ENCODE data around the gene GRAPL.
A peak's percentile ranks its signal among the peaks of the same experiment; 100 is the strongest.
"Not testable (repeated sequence)": the region's sequence is repeated elsewhere in the genome, so short reads cannot be mapped to it uniquely, and the experiment has no call there.

GRAPL gene

GRCh38 chr17:19127148-19127980 is at the start of gene GRAPL:
Gene GRAPL, plus strand, starts transcription at chr17:19127589. Its CDS starts 31 bp downstream, at chr17:19127620.
- DNase-seq (ENCODE audit: low spot score); H3K27ac ChIP-seq; POLR2A ChIA-PET (ENCODE audit: low non-redundant PET); CTCF ChIA-PET: not testable (repeated sequence)

DNA sequence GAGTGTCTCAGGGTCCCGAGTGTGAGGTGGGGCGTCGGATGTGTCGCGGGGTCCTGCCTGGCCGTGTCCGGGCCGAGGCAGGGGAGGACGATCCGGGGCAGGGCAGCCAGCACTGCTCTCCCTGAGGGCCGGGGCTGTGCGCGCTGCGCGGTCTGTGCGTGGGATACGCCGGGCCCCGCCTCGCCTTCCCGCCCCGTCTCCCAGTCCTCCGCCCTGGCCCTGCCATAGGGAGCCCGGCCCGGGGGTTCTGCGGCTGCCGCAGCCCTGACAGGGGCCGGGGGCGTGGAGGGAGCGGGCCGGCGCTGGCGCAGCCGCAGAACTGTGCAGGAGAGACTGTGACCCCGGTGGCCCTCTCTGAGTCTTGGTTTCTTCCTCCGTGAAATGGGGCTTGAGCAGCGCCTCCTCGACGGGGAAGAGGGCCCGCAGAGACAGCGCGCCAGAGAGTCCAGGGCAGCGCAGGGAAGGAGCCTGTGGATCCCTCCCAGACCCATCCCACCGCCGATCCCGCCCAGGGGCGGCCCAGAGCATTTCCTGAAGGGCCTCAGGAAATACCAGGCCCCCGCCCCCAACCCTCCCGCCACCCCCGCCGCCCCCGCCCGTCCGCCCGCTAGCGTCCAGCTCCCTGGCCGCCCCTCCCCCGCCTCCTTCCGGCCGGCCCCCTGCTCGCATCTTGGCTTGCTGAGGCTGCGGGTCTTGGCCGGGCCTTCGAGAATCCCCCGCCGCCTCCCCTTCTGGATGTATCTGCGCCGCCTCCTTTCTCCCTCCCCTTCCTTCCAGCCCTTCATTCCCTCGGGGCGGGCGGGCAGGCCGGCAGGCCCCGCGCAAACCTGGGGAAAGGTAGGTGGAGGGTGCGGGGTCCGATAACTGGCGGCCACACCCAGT is 38.3 kb upstream of the GRAPL start:
- POLR2A ChIA-PET (ENCODE audit: low non-redundant PET); H3K27ac ChIP-seq; DNase-seq (ENCODE audit: low spot score); CTCF ChIA-PET: not testable (repeated sequence)

- H3K27ac ChIP-seq; CTCF ChIA-PET; DNase-seq (ENCODE audit: low spot score); POLR2A ChIA-PET (ENCODE audit: low non-redundant PET): not testable (repeated sequence)
Measured at GRCh38 chr17:19090058-19090772, 37.2 kb upstream of the GRAPL start.

DNA sequence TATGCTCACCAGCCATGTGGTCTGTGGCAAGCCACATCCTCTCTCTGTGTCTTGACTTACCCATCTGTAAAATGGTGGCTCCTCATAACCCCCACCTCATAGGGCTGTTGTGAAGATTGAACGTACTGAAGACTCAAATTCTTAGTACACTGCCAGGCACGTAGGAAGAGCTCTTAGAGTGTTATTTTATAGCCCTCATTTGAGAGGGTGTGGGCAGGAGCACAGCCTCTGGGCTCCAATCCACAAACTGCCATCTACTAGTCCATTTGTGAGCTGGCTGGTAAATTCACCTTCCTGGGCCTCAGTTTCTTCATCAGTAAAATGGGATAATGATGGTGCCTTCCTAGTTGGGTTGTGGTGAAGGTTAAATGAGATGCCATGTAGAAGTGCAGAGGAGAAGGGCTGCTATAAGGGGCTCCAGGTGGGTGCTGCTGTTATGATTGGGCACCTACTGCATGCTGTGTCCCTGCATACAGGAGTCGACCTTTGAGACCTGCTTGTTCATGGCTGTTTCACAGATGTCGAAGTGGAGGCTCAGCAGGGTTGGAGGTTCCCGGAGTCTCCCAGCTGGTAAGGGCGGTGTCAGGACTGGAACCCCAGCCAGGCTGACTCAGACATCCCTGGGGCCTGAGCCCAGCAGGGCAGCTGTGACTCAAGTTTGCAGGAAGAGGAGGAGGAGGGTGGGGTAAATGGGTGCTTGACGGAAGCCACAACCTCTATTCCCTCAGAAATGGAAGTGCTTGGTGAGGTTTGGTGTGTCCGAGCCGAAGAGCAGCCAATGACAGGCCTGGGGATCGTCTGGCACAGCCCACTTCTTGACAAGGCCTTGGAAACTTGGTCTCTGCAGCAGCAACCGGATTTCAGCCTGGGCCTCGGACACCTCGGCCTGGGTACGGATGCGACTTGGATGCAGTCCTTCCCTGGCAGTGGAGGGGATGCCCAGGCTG is 34.4 kb upstream of the GRAPL start:
- H3K27ac ChIP-seq = peak overlapping the region; percentile 65
- POLR2A ChIA-PET (ENCODE audit: low non-redundant PET); CTCF ChIA-PET; DNase-seq (ENCODE audit: low spot score): not testable (repeated sequence)

GRCh38 chr17:19093684-19094438 is 33.5 kb upstream of the GRAPL start:
- DNase-seq (ENCODE audit: low spot score); POLR2A ChIA-PET (ENCODE audit: low non-redundant PET); CTCF ChIA-PET: not testable (repeated sequence)
- peak overlapping the region; percentile 65 for H3K27ac ChIP-seq

- DNase-seq (ENCODE audit: low spot score); CTCF ChIA-PET; H3K27ac ChIP-seq; POLR2A ChIA-PET (ENCODE audit: low non-redundant PET): not testable (repeated sequence)
Measured at GRCh38 chr17:19108517-19108916, 18.9 kb upstream of the GRAPL start.

GRCh38 chr17:19110189-19111097 is 16.9 kb upstream of the GRAPL start:
- POLR2A ChIA-PET (ENCODE audit: low non-redundant PET); DNase-seq (ENCODE audit: low spot score); CTCF ChIA-PET: not testable (repeated sequence)
- peak overlapping the region; percentile 99 for H3K27ac ChIP-seq

- H3K27ac ChIP-seq = peak overlapping the region; percentile 99
- CTCF ChIA-PET = interaction anchor here (0.6 kb wide), 1 partner anchor 1477 kb away, joined by 3 read pairs; no protein-coding TSS in a partner anchor
- peak; percentile 62 for TF ChIP-seq CTCF (conservative IDR thresholded peaks at IDR 0.05; ENCODE audit: low read depth)
- POLR2A ChIA-PET (ENCODE audit: low non-redundant PET); DNase-seq (ENCODE audit: low spot score): not testable (repeated sequence)
Measured at GRCh38 chr17:19111111-19111711, 16.2 kb upstream of the GRAPL start.

- peak overlapping the region; percentile 99 for H3K27ac ChIP-seq
- CTCF ChIA-PET = interaction anchor here (0.6 kb wide), 1 partner anchor 1478 kb away, joined by 3 read pairs; no protein-coding TSS in a partner anchor
- POLR2A ChIA-PET (ENCODE audit: low non-redundant PET) = not testable (repeated sequence)
Measured at GRCh38 chr17:19111801-19112458, 15.5 kb upstream of the GRAPL start.

DNA sequence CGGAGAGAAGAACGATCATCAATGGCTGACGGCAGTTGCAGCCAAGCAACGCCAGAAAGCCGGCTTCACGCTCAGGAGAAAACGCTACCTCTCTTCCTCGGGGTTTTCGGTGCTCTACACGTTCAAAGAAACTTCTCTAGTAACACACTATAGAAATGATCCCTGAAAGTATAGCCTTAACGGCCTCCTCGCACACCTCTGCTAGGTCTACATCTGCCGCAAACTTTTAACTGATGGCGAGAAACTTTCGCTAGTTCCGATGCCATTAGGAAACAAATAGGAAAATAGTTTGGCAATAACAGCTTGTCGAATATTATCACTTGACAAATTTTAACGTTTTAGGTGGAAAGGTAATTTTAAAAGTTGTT is 14.9 kb upstream of the GRAPL start:
- DNase-seq (ENCODE audit: low spot score); CTCF ChIA-PET; POLR2A ChIA-PET (ENCODE audit: low non-redundant PET): not testable (repeated sequence)
- H3K27ac ChIP-seq = peak overlapping the region; percentile 99; the same call in 1 of the 2 replicates

More at GRCh38 chr17:19111801-19112458, 15.5 kb upstream of the GRAPL start:
- DNase-seq (ENCODE audit: low spot score) = not testable (repeated sequence)

DNA sequence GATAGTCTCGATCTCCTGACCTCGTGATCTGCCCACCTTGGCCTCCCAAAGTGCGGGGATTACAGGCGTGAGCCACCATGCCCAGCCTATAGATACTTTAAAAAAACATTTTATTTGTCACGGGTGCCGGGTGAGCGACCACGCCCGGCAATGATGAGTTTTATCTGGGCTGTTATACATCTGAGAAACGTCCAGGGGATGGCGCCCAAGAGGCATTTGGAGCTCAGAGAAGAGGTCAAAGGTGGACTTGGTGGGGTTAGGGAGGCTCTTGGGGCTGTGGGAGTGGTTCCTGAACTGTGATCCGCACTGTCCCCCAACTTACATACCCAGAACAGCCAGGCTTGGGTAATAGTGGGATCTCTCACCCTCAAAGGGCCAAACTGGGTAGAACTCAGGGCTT is 8.7 kb upstream of the GRAPL start:
- H3K27ac ChIP-seq; CTCF ChIA-PET; POLR2A ChIA-PET (ENCODE audit: low non-redundant PET); DNase-seq (ENCODE audit: low spot score): not testable (repeated sequence)

DNA sequence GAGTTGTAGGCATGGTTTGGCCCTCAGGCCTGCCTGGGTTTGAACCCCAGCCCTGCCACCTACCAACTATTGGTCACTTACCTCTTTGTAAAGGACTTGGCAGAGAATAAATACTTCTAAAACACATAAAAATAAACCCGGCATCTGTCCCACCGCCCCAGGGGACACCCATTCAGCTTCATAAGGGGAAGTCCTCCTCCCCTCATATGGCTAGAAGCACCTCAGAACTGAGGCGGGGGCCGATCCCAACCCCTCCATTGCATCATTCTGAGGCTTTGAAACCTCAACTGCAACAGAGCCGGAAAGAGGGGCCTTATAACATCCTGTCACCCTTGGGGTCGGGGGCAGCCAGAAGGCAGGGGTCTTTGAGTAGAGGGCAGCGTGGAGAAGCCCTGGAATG is 2.1 kb upstream of the GRAPL start:
- DNase-seq (ENCODE audit: low spot score); POLR2A ChIA-PET (ENCODE audit: low non-redundant PET); CTCF ChIA-PET; H3K27ac ChIP-seq: not testable (repeated sequence)

All from RWPE1 (cell line).